HG02981 (cell line): ENCODE measurements around the gene DEPDC5.
A peak's percentile ranks its signal among the peaks of the same experiment; 100 is the strongest.
"Not testable (repeated sequence)": the region's sequence is repeated elsewhere in the genome, so short reads cannot be mapped to it uniquely, and the experiment has no call there.

Experiments used
- ATAC-seq: cut with Tn5 transposase; IDR thresholded peaks from one replicate; pipeline ENCODE4 v1.9.1; 2021; ENCODE audit warnings: mild to moderate bottlenecking, moderate library complexity; ENCODE audit not compliant: unreplicated experiment

Gene DEPDC5

DNA sequence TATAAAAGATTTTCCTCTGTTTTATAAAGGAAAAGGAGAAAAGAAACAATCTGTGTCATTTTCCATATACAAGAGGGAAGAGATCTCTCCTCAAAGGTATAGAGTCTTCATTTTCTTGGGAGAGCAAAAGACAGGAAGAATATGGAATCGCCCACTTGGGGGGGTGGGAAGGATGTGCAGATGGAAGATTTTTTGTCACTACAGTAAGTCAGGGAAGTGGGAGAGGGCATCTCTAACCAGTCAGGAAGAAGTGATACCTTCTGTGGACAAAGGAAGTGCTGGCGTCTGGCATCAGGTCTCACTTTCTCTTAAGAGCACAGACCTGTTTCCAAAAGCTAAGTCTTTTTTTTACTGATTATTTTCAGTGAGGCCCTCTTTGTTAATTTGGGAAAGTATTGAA lies 5.3 kb upstream of the DEPDC5 start:
- ATAC-seq, result no peak

DNA sequence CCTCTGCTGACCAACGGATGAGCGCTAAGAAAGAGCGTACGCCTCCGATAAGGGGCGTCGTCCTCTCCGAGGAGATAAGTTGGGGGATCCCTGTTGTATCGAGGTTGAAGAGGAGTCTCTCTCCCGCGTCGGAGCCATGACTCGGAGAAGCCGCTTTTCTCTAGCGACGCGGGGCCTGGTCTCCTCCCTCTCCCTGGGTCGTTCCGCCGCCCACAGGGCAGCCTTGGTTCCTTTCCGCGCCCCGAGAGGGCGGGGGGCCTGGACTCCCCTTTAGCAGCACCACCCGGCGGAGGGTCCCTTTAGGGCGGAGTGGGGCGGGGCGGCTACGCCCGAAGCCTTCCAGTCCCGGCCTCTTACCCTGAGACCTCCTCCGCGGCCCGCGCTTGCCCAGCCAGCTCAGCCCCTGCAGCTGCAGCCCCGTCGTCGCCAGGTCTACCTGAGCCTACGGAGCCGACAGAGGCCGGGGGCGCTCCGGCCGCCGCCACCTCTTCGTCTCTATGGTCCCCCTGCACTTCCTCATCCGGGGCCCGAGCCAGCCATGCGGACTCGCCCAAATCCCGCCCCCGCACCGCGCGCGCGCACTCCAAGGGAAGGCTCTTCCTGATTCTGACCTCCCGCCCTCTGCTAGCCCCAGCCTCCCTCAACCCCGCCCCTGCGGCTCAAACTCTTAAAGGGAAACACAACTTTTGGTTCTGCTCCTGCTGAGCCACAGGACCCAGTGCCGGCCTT lies 4.0 kb upstream of the DEPDC5 start, which contains the start of gene PRR14L:
PRR14L (minus strand) TSS at position 497 of the 729 bp plus-strand sequence. CDS start 11,272 bp downstream, outside the sequence.
- ATAC-seq, result peak; percentile 61

DNA sequence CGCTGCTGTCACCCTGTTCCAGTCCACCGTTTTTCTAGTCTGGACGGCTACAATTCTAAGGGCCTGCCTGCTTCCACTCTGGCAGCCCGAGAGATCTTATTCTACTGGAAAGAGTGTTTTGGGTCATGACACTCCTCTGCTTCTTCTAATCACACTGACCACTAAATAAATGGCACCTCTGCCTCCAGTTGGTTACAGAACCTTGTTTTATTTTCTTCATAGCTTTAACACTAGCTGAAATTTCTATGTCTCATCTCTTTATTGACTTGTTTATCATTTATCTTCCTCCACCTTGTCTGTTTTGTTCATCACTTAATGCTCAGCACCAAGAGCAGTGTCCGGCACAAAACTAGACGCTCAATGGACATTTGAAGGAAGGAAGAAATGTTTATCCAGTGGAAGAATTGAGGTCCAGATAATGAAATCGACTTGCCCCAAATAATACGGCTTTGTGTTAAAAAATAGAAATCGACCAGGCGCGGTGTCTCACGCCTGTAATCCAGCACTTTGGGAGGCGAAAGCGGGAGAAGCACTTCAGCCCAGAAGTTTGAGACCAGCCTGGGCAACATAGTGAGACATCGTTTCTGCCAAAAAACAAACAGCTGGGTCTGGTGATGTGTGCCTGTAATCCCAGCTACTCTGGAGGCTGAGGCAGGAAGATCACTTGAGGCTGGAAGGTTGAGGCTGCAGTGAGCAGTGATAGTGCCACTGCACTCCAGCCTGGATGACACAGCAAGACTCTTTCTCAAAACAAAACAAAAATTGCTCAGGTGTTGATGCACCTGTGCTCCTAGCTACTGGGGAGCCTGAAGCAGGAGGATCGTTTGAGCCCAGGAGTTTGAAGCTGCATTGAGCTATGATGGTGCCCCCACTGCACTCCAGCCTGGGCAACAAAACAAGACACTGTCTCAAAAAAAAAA lies 3.2 kb upstream of the DEPDC5 start:
- ATAC-seq, result no peak

DNA sequence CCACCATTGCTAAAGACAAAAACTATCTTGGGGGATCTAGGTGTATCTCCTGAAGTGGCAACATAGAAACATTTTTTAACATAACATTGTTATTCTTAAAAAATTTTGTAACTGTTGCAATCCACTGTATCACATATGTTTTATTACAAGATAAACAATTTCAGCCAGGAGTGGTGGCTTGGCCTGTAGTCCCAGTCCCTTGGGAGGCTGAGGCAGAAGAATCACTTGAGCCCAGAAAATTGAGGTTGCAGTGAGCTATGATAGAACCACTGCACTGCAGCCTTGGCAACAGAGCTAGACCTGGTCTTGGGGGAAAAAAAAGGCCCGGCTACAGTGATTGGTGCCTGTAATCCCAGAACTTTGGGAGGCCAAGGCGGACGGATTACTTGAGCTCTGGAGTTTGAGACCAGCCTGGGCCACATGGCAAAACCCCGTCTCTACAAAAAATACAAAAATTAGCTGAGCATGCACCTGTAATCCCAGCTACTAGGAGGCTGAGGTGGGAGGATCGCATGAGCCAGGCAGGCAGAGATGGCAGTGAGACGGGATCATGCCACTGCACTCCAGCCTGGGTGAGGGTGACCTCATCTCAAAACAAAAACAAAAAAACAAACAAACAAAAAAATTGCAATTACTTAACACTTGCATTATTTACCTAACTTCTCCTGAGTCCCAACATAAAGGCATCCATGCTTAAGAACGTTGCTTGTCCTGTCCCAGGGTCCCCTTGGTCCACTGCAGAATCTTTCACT lies 1.5 kb upstream of the DEPDC5 start:
- no peak for ATAC-seq

DNA sequence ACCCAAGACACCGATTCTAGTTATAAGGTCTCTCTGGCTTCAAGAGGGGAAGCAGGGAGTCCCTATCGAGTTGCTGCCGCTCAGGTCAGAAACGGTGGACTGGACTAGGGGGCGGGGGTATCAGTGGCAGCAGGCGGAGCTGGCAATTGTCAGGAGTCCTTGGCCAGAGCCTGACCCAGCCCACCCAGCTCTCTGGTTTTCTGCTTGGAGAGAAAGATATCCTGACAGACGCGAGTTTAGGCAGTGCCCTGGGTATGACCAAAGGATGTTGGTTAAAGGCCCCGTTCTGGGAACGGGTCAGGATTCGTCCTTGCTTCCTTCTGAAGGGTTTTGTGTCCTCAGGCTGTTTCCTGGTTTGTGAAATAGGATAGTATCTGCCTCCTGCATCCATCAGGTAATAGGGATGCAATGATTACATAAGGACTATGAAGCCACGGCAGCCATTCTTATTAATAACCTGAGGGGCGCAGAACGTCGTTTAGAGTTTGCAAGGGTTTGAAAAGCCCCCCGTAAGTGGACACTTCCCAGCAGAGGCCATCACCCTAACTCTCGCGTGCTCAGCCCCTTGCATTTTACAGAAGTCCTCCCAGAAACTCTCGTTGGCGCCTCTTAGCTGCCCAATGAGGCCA lies 700 bp upstream of the DEPDC5 start:
- peak; percentile 20 for ATAC-seq

DNA sequence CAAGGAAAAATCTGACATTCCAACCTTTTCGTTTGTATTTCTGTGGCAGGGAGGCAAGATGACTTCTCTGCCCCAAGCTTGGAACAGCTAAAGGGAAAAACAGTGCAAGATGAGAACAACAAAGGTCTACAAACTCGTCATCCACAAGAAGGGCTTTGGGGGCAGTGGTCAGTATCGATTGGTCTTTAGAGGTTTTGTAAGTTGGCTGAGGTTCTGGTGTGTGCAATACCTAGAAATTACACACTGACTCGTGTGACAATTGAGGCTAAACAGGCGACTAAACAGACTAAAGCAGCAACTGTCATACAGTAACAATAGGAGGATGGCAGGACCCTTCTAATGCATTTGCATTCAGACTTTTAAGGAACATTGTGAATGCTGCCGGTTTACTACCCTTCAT lies 994 bp downstream of the DEPDC5 start:
- ATAC-seq, result no peak

DNA sequence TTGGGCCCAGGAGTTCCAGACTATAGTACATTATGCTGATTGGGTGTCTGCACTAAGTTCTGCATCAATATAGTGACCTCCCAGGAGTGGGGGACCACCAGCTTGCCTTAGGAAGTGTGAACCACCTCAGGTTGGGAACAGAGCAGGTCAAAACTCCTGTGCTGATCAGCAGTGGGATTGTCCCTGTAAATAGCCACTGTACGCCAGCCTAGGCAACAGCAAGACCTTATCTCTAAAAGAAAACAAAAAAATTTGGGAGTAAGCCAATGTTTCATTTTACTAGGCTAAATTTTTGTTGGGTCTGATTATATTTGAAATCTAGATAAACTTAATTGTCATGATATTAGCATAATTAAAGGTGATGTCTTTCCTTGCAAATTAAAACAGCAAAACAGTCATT lies 3.4 kb downstream of the DEPDC5 start:
- ATAC-seq, result no peak

DNA sequence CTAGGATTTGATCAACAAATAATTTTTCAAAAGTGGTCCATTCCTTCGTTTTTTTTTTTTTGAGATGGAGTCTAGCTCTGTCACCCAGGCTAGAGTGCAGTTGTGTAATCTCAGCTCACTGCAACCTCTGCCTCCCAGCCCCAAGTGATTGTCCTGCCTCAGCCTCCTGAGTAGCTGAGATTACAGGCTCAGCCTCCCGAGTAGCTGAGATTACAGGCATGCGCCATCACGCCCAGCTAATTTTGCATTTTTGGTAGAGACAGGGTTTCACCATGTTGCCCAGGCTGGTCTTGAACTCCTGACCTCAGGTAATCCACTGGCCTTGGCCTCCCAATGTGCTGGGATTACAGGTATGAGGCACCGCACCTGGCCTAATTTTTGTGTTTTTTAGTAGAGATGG lies 5.0 kb downstream of the DEPDC5 start:
- not testable (repeated sequence) for ATAC-seq

DNA sequence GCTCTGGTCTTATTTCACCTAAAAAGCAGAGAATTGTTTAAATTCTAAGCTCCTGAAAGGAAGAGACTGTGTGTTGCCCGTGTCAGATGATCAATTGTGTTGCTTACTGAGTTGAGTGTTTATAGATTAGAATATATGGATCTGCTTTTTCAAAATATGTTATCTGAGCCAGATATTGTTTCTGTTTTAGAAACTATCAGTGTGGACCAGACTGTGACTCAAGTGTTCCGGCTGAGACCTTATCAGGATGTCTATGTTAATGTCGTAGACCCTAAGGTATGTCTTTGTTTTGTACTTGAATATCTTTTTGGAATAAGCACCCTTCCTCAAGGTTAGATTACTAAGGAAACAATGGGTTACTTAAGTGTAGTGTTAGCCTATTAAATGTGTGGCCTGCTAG lies 11.0 kb downstream of the DEPDC5 start:
- no peak for ATAC-seq

DNA sequence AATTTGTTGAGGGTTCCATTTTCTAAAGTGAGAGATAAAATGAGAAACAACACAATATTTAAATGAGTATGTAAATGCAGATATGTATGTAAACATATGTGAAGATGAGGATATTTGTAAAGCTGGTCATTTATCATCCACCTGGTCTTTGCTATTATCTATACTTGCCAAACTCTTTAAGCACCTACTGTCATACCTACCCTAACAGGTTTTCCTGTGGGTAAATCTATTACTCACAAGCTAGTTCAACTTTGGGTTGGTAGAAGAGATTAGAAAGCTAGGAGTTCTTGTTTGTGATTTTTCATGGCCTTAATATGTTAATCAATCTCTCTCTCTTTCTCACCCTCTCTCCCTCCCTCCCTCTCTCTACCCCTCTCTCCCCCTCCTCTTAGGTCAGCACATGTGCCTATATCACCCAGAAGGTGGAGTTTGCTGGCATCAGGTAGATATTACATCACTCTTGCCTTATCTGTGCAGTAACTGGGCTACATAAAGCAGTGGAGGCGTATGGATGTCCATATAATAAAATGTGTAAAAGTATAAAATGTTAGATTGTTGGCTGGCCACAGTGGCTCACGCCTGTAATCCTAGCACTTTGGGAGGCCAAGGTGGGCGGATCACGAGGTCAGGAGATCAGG lies 14.7 kb downstream of the DEPDC5 start:
- ATAC-seq, result no peak

DNA sequence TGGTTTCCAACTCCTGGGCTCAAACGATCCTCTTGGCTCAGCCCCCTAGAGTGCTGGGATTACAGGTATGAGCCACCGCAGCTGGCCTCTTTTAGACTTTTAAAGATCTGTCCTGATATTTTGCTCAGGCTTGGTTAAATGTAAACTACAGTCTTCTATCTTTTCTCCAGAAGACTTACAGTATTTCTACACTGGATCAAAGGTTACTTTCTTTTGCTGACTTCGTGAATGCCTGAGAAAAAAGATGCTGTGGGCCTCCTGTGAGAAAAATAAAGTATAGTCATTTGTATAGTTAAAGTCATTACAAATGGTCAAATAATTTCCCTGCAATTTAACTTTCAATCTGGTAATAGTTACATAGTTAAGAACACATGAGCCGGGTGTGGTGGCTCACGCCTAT lies 19.6 kb downstream of the DEPDC5 start:
- no peak for ATAC-seq

DNA sequence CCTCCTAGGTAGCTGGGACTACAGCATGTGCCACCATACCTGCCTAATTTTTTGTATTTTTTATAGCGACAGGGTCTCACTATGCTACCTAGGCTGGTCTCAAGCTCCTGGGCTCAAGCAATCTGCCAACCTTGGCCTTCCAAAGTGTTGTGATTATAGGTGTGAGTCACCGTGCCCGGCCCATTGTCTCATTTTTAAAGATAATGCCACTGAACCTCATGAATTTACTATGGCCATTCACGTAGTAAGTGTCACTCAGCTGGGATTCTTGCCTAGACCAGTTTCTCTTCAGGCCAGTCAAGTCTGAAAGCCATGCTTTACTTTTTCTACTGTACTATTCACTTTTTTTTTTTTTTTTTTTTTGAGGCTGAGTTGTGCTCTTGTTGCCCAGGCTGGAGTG lies 22.4 kb downstream of the DEPDC5 start:
- ATAC-seq, result no peak

DNA sequence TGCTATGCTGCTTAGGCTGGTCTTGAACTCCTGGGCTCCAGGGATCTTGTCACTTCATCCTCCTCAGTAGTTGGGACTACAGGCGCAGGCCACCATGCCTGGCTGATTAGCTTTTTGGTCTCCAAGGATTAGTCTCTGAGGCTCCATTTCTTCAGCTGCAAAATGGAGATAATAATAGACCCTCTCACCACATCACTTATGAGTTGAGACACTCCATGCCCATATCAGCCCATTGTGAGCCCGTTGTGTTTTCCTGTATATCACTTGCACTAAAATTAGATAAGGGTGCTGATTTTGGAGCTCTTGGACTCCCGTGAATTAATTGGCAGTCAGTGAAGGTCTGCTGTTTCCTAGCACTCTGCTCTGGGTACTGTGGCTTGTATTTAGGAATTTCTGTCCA lies 36.0 kb downstream of the DEPDC5 start:
- no peak for ATAC-seq

DNA sequence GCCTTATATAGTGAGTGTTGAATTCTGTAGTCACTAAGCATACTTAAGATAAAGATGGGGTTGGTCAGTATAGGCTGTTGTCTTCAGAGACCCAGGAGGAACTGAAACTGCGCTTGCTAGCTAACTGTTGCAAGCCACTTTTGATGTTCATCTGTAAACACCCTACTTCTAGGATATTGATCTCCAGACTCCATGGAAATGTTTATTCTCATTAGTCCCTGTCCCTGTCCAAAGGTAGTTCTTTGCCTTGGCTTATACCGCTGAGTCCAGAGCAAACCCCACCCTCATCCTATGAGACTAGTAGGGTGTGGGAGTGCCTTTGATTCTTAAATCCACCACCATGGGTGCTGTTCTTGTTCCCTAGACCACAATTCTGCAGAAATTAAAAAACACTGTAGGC lies 36.4 kb downstream of the DEPDC5 start:
- no peak for ATAC-seq

DNA sequence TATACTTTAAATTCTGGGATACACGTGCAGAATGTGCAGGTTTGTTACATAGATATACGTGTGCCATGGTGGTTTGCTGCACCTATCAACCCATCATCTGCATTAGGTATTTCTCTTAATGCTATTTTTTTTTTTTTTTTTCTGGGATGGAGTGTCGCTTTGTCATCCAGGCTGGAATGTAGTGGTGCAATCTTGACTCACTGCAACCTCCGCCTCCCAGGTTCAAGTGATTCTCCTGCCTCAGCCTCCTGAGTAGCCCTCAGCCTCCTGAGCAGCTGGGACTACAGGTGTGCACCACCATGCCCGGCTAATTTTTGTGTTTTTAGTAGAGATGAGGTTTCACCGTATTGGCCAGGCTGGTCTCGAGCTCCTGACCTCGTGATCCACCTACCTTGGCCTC lies 45.5 kb downstream of the DEPDC5 start:
- ATAC-seq, result not testable (repeated sequence)

DNA sequence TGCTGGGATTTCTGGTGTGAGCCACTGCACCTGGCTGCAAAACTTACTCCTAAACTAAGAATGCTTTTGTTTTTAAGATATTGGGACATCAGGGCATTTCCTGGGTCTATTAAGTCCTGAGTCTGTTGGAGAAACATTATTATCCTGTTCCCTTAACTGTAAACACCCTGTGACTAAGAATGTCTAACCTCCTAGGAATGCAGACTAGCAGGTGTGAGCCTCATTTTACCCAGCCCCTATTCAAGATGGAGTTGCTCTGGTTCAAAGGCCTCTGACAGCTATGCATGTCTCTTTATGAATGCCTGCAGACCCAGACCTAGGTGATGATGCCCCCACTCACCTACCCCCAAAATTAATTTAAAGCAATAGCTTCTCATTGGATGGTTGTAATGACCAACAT lies 46.2 kb downstream of the DEPDC5 start:
- no peak for ATAC-seq

DNA sequence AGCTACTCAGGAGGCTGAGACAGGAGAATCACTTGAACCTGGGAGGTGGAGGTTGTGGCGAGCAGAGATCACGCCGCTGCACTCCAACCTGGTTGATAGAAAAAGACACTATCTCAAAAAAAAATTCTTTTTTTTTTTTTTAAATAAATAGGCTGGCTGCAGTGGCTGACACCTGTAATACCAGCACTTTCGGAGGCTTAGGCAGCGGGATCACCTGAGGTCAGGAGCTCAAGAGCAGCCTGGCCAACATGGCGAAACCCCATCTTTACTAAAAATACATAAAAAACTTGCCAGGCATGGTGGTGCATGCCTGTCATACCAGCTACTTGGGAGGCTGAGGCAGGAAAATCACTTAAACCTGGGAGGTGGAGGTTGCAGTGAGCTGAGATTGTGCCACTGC lies 47.0 kb downstream of the DEPDC5 start:
- not testable (repeated sequence) for ATAC-seq

DNA sequence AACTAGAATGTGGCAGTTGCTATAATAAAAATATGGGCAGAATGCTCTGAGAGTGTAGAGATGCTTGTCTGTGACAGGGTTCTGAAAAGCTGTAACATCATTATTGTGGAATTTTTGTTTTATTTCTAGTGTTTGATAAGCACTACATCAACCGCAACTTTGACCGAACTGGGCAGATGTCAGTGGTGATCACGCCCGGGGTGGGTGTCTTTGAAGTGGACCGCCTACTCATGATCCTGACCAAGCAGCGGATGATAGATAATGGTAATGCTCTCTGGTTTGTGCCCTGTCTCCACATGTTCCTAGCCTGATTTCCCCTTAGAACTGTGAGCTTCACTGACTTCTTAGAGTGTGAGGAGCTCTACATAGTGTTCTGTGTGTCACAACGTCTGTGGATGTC lies 48.8 kb downstream of the DEPDC5 start:
- ATAC-seq, result no peak

DNA sequence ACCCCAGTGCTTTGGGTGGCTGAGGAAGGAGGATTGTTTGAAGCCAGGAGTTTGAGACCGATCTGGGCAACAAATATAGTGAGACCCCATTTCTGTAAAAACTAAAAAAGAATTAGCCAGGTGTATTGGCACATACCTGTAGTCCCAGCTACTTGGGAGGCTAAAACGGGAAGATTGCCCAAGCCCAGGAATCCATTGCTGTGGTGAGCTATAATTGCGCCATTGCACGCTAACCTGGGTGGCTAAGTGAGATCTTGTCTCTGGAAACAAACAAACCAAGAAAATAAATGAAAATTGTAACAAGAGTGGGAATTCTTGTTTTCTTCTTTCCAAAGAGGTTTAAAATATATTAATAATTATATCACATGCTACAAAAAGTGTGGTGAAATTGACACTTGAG lies 52.9 kb downstream of the DEPDC5 start:
- ATAC-seq, result no peak

DNA sequence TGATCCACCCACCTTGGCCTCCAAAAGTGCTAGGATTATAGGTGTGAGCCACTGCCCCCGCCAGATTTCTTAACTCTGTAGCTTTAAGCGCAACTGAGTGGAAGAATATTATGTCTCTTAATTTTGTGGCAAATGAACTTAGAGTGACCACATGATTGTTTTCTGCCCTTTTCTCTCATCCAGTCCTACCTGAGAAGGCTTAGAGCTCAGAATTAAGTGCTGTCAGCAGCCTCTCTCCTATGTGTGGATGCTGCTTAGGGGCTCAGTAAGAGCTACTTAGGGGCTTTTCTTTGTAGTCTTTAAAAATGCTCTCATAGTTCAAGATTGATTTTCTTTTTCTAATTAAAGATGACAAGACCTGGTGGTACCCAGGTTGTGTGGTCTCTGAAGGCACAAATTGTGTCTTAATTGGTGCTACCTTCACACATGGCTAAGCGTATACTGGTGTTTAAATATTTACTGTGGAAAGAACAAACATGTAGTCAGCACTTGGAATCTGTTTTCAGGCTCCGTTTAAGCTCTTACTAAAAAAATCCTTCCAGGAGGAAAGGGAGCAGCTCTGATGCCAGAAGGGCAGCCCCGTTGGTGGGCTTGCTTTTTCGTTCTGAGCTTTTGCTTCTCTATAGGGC lies 59.3 kb downstream of the DEPDC5 start:
- ATAC-seq, result no peak
